ENCODE data around the gene NEU4. TPM values are rescaled to one million over a fixed set of nuclear protein-coding genes. Genes with fewer than 3 reads are reported as not detected.
A peak's percentile ranks its signal among the peaks of the same experiment; 100 is the strongest.

The NEU4 gene
- polyA plus RNA-seq, 3 donors: 0.26 to 2.6 (median 0.99) TPM

DNA sequence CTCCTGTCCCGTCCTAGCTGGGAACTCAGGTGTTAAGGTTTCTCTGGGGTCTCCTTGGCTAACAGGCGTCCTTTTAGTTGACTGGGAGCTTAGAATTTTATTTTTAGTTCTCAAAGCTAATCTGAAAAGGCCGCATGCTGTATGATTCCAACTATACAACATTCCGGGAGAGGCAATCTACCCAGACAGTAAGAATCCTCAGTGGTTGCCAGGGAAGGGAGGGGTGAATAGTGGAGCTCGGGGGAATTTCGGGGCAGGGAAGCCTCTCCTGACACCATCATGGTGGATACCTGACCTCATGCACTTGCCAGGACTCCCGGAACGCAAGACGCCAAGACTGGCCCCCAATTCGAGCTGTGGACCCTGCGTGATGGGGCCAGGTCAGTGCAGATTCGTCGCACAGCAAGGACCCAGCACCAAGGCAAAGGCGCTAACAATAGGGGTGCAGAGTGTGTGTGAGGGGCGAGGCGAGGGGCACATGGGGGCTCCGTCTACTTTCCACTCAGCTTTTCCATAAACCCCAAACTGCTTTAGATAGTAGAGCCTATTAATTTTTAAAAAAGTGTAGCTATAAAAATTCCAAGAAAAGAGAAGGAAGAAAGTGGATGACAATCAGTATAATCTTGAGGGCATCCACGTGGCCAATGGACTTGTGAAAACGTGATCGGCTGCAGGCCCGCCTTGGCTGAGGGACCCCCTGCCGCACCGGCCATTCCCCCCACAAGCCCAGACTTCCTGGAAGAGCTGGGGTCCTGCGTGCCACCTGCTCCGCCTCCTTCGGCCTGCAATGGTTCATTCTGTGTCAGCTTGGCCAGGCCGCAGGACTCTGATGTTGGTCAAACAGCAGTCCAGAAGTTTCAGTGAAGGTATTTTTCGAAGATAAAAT lies 32.4 kb downstream of the NEU4 start:
- Histone ChIP-seq H3K4me1 (ENCODE audit: control insufficient read depth in 1 of 2, insufficient read depth in 2 of 2, low read length in 2 of 2) (peaks cover 14 to 35% of the 10 kb centered on the region in 2 donors), H3K36me3 (replicated peaks in 1 of 2; ENCODE audit: control insufficient read depth in 1 of 2, insufficient read depth in 2 of 2, low read length in 2 of 2) (no peaks in the 10 kb centered on the region), H4K20me1 (ENCODE audit: insufficient read depth, low read length) (no peaks in the 10 kb centered on the region), H3K27me3 (ENCODE audit: control insufficient read depth in 2 of 2, insufficient read depth in 2 of 2, low read length in 2 of 2) (no peaks in the 10 kb centered on the region), H3K4me2 (replicated peaks; ENCODE audit: extremely low read depth, low read length, poor library complexity, severe bottlenecking) (no peak overlapping the region), H2AFZ (ENCODE audit: insufficient read depth, low read depth, low read length, poor library complexity, severe bottlenecking) (no peak overlapping the region), H3K9ac (ENCODE audit: insufficient read depth, low read length, poor library complexity, severe bottlenecking) (no peak overlapping the region), H3K27ac (ENCODE audit: low read depth in 1 of 2, low read length in 2 of 2) (no peak overlapping the region), H3K9me3 (replicated peaks in 1 of 2; ENCODE audit: control insufficient read depth in 1 of 2, insufficient read depth in 1 of 2, low read length in 2 of 2) (no peaks in the 10 kb centered on the region), H3K4me3 (replicated peaks in 1 of 3; ENCODE audit: low read depth in 2 of 3, low read length in 3 of 3) (no peak overlapping the region), H3K79me2 (ENCODE audit: insufficient read depth, low read length) (no peaks in the 10 kb centered on the region)
- 88% methylated on average over 18 of the region's 28 CpGs for WGBS (ENCODE audit: insufficient coverage)
- Mint-ChIP-seq H3K27me3 (ENCODE audit: low read depth in 3 of 3) (peaks cover 7 to 33% (median 21%) of the 10 kb centered on the region in 3 donors), H3K9me3 (peaks cover 0 to 3% (median 0%) of the 10 kb centered on the region in 7 donors), H3K4me3 (peak overlapping the region; percentile 4 to 17), H3K4me1 (peaks cover 38% of the 10 kb centered on the region), H3K27ac (peak overlapping the region in 5 of 7 donors; percentile 41 to 81 (median 70)), H3K36me3 (peaks cover 4 to 6% of the 10 kb centered on the region in 2 donors)
- intact Hi-C loops (cut with micrococcal nuclease): no loop called here
- TF ChIP-seq, protein P1, sequence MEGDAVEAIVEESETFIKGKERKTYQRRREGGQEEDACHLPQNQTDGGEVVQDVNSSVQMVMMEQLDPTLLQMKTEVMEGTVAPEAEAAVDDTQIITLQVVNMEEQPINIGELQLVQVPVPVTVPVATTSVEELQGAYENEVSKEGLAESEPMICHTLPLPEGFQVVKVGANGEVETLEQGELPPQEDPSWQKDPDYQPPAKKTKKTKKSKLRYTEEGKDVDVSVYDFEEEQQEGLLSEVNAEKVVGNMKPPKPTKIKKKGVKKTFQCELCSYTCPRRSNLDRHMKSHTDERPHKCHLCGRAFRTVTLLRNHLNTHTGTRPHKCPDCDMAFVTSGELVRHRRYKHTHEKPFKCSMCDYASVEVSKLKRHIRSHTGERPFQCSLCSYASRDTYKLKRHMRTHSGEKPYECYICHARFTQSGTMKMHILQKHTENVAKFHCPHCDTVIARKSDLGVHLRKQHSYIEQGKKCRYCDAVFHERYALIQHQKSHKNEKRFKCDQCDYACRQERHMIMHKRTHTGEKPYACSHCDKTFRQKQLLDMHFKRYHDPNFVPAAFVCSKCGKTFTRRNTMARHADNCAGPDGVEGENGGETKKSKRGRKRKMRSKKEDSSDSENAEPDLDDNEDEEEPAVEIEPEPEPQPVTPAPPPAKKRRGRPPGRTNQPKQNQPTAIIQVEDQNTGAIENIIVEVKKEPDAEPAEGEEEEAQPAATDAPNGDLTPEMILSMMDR (IDR thresholded peaks at IDR 0.05): no peak
- no peak for DNase-seq

DNA sequence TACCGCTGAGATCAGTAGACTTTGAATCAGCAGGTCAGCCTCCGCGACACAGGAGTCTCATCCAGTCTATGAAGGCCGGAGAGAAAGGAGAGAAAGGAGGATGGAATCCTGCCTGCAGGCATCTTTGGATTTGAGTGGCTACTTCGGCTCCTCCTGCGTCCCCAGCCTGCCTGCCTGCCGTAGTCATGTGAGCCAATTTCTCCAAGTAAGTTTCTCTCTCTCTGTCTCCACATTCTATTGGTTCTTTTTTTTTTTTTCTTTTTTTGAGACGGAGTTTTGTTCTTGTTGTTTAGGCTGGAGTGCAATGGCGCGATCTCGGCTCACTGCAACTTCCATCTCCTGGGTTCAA lies 33.0 kb downstream of the NEU4 start:
- Mint-ChIP-seq H3K27ac (peak overlapping the region in 6 of 7 donors; percentile 16 to 95 (median 70)), H3K27me3 (ENCODE audit: low read depth in 3 of 3) (peaks cover 7 to 34% (median 25%) of the 10 kb centered on the region in 3 donors), H3K9me3 (peaks cover 0 to 3% (median 0%) of the 10 kb centered on the region in 7 donors), H3K36me3 (peaks cover 4 to 6% of the 10 kb centered on the region in 2 donors), H3K4me1 (peaks cover 38% of the 10 kb centered on the region), H3K4me3 (peak overlapping the region in 1 of 2 donors; percentile 89)
- no peak overlapping the region for H3K4me3 ChIP-seq (replicated peaks in 1 of 3; ENCODE audit: low read depth in 2 of 3, low read length in 3 of 3)
- intact Hi-C loops (cut with micrococcal nuclease): no loop called here
- no peak overlapping the region for H3K27ac ChIP-seq (ENCODE audit: low read depth in 1 of 2, low read length in 2 of 2)
- no peaks in the 10 kb centered on the region for H3K9me3 ChIP-seq (replicated peaks in 1 of 2; ENCODE audit: control insufficient read depth in 1 of 2, insufficient read depth in 1 of 2, low read length in 2 of 2)
- H4K20me1 ChIP-seq (ENCODE audit: insufficient read depth, low read length): no peaks in the 10 kb centered on the region
- no peak overlapping the region for H2AFZ ChIP-seq (ENCODE audit: insufficient read depth, low read depth, low read length, poor library complexity, severe bottlenecking)
- no peaks in the 10 kb centered on the region for H3K27me3 ChIP-seq (ENCODE audit: control insufficient read depth in 2 of 2, insufficient read depth in 2 of 2, low read length in 2 of 2)
- H3K9ac ChIP-seq (ENCODE audit: insufficient read depth, low read length, poor library complexity, severe bottlenecking): peak overlapping the region; percentile 67
- WGBS (ENCODE audit: insufficient coverage): 100% methylated on average over 3 of the region's 11 CpGs
- H3K4me2 ChIP-seq (replicated peaks; ENCODE audit: extremely low read depth, low read length, poor library complexity, severe bottlenecking): no peak overlapping the region
- no peak for DNase-seq
- H3K4me1 ChIP-seq (ENCODE audit: control insufficient read depth in 1 of 2, insufficient read depth in 2 of 2, low read length in 2 of 2): peaks cover 14 to 35% of the 10 kb centered on the region in 2 donors
- TF ChIP-seq, protein P1 (IDR thresholded peaks at IDR 0.05): no peak
- H3K36me3 ChIP-seq (replicated peaks in 1 of 2; ENCODE audit: control insufficient read depth in 1 of 2, insufficient read depth in 2 of 2, low read length in 2 of 2): no peaks in the 10 kb centered on the region
- H3K79me2 ChIP-seq (ENCODE audit: insufficient read depth, low read length): no peaks in the 10 kb centered on the region

All from CD14-positive monocyte (primary cell).